Mucosa of descending colon (tissue), 3 donors: Measurements from ENCODE around the gene DLK1. TPM values are rescaled to one million over a fixed set of nuclear protein-coding genes. Genes with fewer than 3 reads are reported as not detected.

Source experiments
- ATAC-seq: fragments of 200-7000 bp; cut with Tn5 transposase; one replicate; pipeline ENCODE4 v1.9.1; 2020; ENCODE audit warnings: mild to moderate bottlenecking, moderate library complexity
- DNase-seq, 3 donors: peaks; one replicate each; pipeline ENCODE4 v3.0.0-alpha.2; 2020
- H3K36me3 ChIP-seq: fragments of 200-600 bp; one replicate; pipeline ENCODE4 v1.8.0; 2021; ENCODE audit warnings: low read depth, mild to moderate bottlenecking
- H3K4me1 ChIP-seq: fragments of 200-600 bp; one replicate; pipeline ENCODE4 v1.8.0; 2021; ENCODE audit warnings: low read depth, mild to moderate bottlenecking
- H3K4me3 ChIP-seq: fragments of 200-600 bp; one replicate; pipeline ENCODE4 v1.8.0; 2021; ENCODE audit warnings: mild to moderate bottlenecking
- H3K9me3 ChIP-seq: fragments of 200-600 bp; one replicate; pipeline ENCODE4 v1.8.0; 2021; ENCODE audit warnings: mild to moderate bottlenecking
- CTCF ChIP-seq: fragments of 200-600 bp; IDR thresholded peaks from one replicate; pipeline ENCODE4 v1.8.0; 2022; ENCODE audit warnings: antibody characterized with exemption, mild to moderate bottlenecking
- intact Hi-C, 2 donors: fragments of 100-400 bp; cut with DNase I in 1 of 2; cut with micrococcal nuclease in 1 of 2; formaldehyde crosslinking; loops; one replicate each; pipeline versions ENCODE4 v1.11.0 to v1.11.1; 2022; cut with DNase I, micrococcal nuclease
- total RNA-seq, 3 donors: library from RNA; stranded (reverse); fragmentation: NEBNext Ultra II Directional in 2 of 3; extraction: Animal tissue kit (Norgen Biotek cat#: 25700) in 2 of 3; gene quantifications; one replicate each; pipeline versions ENCODE4 v1.2.1 to v1.2.4, GENCODE V29; 2021 to 2023
- donor health status: DM: no; HTN: no; CAD: no; lungs with moderate emphysema.
- donor health status: DM: no; HTN: no; CAD: no.
- donor health status: DM: no; HTN: yes; CAD: no.

DLK1 gene
- total RNA-seq, 3 donors from 2014 or later = 1.9 TPM; not detected in 2

GRCh38 chr14:100698066-100698465, 28.6 kb upstream of the DLK1 start:
- DNase-seq (no peak), ATAC-seq (no peak)
- Histone ChIP-seq H3K4me1 (no peaks in the 10 kb centered on the region), H3K9me3 (no peaks in the 10 kb centered on the region), H3K4me3 (no peak overlapping the region), H3K36me3 (no peaks in the 10 kb centered on the region)
- intact Hi-C loops = no loop called here
- no peak for TF ChIP-seq CTCF

- no peaks in the 10 kb centered on the region for H3K9me3 ChIP-seq
- no peak overlapping the region for H3K4me3 ChIP-seq
- ATAC-seq (no peak), DNase-seq (no peak)
- no peaks in the 10 kb centered on the region for H3K4me1 ChIP-seq
- no peaks in the 10 kb centered on the region for H3K36me3 ChIP-seq
- intact Hi-C loops = no loop called here
- no peak for TF ChIP-seq CTCF
Measured at GRCh38 chr14:100698666-100699448, 27.8 kb upstream of the DLK1 start.

- intact Hi-C loops = no loop called here
- H3K36me3 ChIP-seq = no peaks in the 10 kb centered on the region
Measured at GRCh38 chr14:100701314-100701713, 25.4 kb upstream of the DLK1 start.

GRCh38 chr14:100702590-100702989, 24.1 kb upstream of the DLK1 start:
- intact Hi-C loops = no loop called here
- H3K9me3 ChIP-seq = no peaks in the 10 kb centered on the region
- DNase-seq (no peak), ATAC-seq (no peak)
- TF ChIP-seq CTCF = no peak
- H3K4me3 ChIP-seq = no peak overlapping the region
- no peaks in the 10 kb centered on the region for H3K36me3 ChIP-seq
- H3K4me1 ChIP-seq = no peaks in the 10 kb centered on the region

More at GRCh38 chr14:100701314-100701713, 25.4 kb upstream of the DLK1 start:
- DNase-seq (no peak), ATAC-seq (no peak)
- Histone ChIP-seq H3K9me3 (no peaks in the 10 kb centered on the region), H3K4me3 (no peak overlapping the region), H3K4me1 (no peaks in the 10 kb centered on the region)
- TF ChIP-seq CTCF = no peak

GRCh38 chr14:100703386-100704220, 23.1 kb upstream of the DLK1 start:
- intact Hi-C loops = no loop called here
- no peak overlapping the region for H3K4me3 ChIP-seq
- DNase-seq (no peak), ATAC-seq (no peak)
- no peak for TF ChIP-seq CTCF
- peaks cover under 1% of the 10 kb centered on the region for H3K4me1 ChIP-seq
- H3K9me3 ChIP-seq = no peaks in the 10 kb centered on the region
- no peaks in the 10 kb centered on the region for H3K36me3 ChIP-seq
